Tibial nerve (tissue), 4 donors: ENCODE data around the gene PNPLA5. TPM values are rescaled to one million over a fixed set of nuclear protein-coding genes. Genes with fewer than 3 reads are reported as not detected.
"Not testable (repeated sequence)": the region's sequence is repeated elsewhere in the genome, so short reads cannot be mapped to it uniquely, and the experiment has no call there.

Source experiments
- DNase-seq, 2 donors: peaks; one replicate each; pipeline ENCODE4 v3.0.0-alpha.2; 2019; ENCODE audit warnings: low spot score in 2 of 2
- H3K27ac ChIP-seq, 4 donors: fragments of 200-600 bp; sonication (generic) in 3 of 4; one replicate each; pipeline ENCODE4 v1.5.1; 2017 to 2019; ENCODE audit warnings: mild to moderate bottlenecking in 1 of 4
- H3K27me3 ChIP-seq, 2 donors: fragments of 200-600 bp; sonication (generic) in 1 of 2; one replicate each; pipeline versions ENCODE4 v1.5.1 to v1.6.0; 2017 to 2019
- H3K36me3 ChIP-seq, 3 donors: fragments of 200-600 bp; sonication (generic); one replicate each; pipeline ENCODE4 v1.5.1; 2018 to 2019
- H3K4me1 ChIP-seq, 4 donors: fragments of 200-600 bp; sonication (generic) in 3 of 4; one replicate each; pipeline ENCODE4 v1.5.1; 2017 to 2019
- H3K4me3 ChIP-seq, 4 donors: fragments of 200-600 bp; sonication (generic) in 3 of 4; one replicate each; pipeline ENCODE4 v1.5.1; 2017 to 2019; ENCODE audit warnings: mild to moderate bottlenecking in 1 of 4, moderate library complexity in 1 of 4
- H3K9me3 ChIP-seq, 4 donors: fragments of 200-600 bp; sonication (generic) in 3 of 4; one replicate each; pipeline ENCODE4 v1.5.1; 2017 to 2019
- EP300 ChIP-seq, 2 donors: sonication (generic); formaldehyde crosslinking; IDR thresholded peaks; one replicate each; pipeline ENCODE4 v1.6.1; 2017; ENCODE audit warnings: antibody characterized with exemption in 2 of 2, mild to moderate bottlenecking in 1 of 2
- POLR2A ChIP-seq, 2 donors: fragments of 450-650 bp; IDR thresholded peaks; one replicate each; pipeline ENCODE4 v1.6.1; 2017; ENCODE audit warnings: antibody characterized with exemption in 2 of 2, mild to moderate bottlenecking in 2 of 2, moderate library complexity in 2 of 2
- WGBS, 2 donors: methylation state at CpG; one replicate each; pipeline ENCODE4 v1.1.5; 2018; 5-methylcytosine and 5-hydroxymethylcytosine counted together
- total RNA-seq, 4 donors: library from RNA; depleted of rRNA; stranded (reverse); fragments of >200 nt; gene quantifications; one replicate each; pipeline ENCODE4 v1.1.0, GENCODE V29; 2016
- TF ChIP-seq, protein P1 (sequence below), 5 experiments: fragments of 200-600 bp in 3 of 5; fragments of 450-650 bp in 2 of 5; sonication (generic) in 3 of 5; IDR thresholded peaks; one replicate each; pipeline ENCODE4 v1.5.1; 2016 to 2019; ENCODE audit warnings: antibody characterized with exemption in 5 of 5, mild to moderate bottlenecking in 3 of 5, moderate library complexity in 2 of 5

The PNPLA5 gene
- total RNA-seq, 4 donors from 2014 or later = not detected

DNA sequence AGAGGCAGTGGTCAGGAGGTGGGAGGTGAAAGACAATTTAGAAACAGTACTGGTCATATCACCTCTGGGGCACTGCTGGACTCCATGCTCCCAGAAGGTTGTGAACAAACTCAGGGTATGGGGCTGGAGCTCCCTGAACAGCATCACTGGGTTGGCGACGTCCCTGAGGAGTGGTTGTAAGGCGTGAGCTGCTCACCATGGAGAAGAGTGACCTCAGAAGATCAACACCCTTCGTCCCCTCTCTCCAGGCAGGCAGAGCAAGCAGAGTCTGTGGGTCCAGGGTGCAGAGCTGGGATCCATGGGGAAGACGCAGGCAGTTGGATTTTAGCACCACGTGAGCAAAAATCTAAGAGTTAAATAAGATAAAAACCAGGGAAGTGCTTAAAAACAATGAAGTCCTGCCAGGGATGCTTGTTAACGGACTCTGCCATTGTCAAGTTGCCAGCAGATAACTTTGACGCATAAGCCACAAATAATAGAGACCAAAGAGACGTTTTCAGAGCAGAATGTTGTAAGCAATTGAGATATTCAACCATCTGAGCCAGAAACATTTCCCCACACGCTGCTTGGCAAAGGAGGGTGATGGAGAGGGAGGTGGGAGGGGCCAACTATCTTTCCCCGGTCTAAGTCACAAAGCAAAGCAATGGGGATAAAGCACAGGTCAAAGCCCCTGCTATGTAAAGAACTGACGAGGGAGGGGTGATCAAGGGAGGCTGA is 13.6 kb downstream of the PNPLA5 start:
- no peak for DNase-seq
- Histone ChIP-seq H3K27me3 (no peaks in the 10 kb centered on the region), H3K9me3 (no peaks in the 10 kb centered on the region), H3K4me3 (no peak overlapping the region), H3K4me1 (no peaks in the 10 kb centered on the region), H3K36me3 (no peaks in the 10 kb centered on the region), H3K27ac (no peak overlapping the region)
- TF ChIP-seq, protein P1, sequence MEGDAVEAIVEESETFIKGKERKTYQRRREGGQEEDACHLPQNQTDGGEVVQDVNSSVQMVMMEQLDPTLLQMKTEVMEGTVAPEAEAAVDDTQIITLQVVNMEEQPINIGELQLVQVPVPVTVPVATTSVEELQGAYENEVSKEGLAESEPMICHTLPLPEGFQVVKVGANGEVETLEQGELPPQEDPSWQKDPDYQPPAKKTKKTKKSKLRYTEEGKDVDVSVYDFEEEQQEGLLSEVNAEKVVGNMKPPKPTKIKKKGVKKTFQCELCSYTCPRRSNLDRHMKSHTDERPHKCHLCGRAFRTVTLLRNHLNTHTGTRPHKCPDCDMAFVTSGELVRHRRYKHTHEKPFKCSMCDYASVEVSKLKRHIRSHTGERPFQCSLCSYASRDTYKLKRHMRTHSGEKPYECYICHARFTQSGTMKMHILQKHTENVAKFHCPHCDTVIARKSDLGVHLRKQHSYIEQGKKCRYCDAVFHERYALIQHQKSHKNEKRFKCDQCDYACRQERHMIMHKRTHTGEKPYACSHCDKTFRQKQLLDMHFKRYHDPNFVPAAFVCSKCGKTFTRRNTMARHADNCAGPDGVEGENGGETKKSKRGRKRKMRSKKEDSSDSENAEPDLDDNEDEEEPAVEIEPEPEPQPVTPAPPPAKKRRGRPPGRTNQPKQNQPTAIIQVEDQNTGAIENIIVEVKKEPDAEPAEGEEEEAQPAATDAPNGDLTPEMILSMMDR (IDR thresholded peaks at IDR 0.05) = no peak
- TF ChIP-seq EP300 (IDR thresholded peaks at IDR 0.05) (no peak), POLR2A (IDR thresholded peaks at IDR 0.05) (no peak)
- 51 to 53% methylated on average over 12 of the region's 12 CpGs for WGBS, 2 donors

DNA sequence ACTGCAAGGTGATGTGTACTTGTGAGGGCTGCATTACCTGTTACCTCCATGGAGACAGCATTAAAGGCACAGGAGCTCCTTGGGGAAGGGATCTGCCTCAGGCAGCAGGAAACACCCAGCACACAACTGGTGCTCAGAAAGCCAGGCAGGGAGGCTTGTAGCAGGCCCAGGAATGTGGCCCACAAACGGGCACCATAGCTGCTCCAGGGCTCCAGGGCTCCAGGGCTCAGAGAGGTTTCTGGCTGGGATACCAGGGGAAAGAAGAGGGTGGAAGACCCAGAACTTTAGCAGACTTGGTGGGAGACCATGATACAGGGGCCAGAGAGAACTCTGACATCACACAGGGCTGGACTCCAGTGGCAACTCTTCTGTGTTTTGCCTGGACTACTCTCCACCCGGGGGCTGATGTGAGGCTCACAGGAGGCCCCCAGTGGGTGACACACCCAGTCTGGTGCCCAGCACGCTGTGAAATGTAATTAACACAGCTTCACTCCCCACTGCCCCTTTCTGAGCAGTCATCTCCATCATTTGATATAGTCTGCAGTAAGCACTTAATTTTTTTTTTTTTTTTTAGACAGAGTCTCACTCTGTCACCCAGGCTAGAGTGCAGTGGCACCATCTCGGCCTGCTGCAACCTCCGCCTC is 14.8 kb downstream of the PNPLA5 start:
- Histone ChIP-seq H3K4me3 (no peak overlapping the region), H3K9me3 (peaks cover 0 to under 1% (median 0%) of the 10 kb centered on the region in 4 donors), H3K27ac (no peak overlapping the region), H3K36me3 (no peaks in the 10 kb centered on the region), H3K4me1 (no peaks in the 10 kb centered on the region), H3K27me3 (no peaks in the 10 kb centered on the region)
- WGBS, 2 donors = 67 to 71% methylated on average over 5 of the region's 5 CpGs
- TF ChIP-seq POLR2A (IDR thresholded peaks at IDR 0.05) (no peak), EP300 (IDR thresholded peaks at IDR 0.05) (no peak)
- TF ChIP-seq, protein P1 (IDR thresholded peaks at IDR 0.05) = no peak
- no peak for DNase-seq

DNA sequence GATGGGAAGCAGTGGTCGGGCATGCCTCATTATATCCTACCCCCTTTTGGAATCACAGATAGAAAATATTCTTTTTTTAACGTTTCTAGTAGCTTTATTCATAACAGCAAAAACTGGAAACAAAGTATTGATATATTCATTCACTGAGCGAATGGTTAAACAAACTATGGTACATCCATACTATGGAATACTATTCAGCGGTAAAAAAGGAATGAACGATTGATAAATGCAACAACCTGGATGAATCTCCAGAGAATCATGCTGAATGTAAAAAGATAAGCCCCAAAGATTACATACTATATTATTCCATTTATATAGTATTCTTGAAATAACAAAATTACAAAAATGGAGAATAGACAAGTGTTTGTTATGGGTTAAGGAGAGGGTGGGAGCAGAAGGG is 22.0 kb downstream of the PNPLA5 start:
- no peak overlapping the region for H3K4me3 ChIP-seq
- no peaks in the 10 kb centered on the region for H3K4me1 ChIP-seq
- DNase-seq = no peak
- WGBS, 2 donors = 87 to 89% methylated on average over 5 of the region's 5 CpGs
- H3K9me3 ChIP-seq = peaks cover 0 to 27% (median 0%) of the 10 kb centered on the region in 4 donors
- H3K27ac ChIP-seq = no peak overlapping the region
- no peaks in the 10 kb centered on the region for H3K36me3 ChIP-seq
- peaks cover 0 to 8% of the 10 kb centered on the region in 2 donors for H3K27me3 ChIP-seq
- TF ChIP-seq POLR2A (IDR thresholded peaks at IDR 0.05) (no peak), EP300 (IDR thresholded peaks at IDR 0.05) (no peak)
- TF ChIP-seq, protein P1 (IDR thresholded peaks at IDR 0.05) = no peak

DNA sequence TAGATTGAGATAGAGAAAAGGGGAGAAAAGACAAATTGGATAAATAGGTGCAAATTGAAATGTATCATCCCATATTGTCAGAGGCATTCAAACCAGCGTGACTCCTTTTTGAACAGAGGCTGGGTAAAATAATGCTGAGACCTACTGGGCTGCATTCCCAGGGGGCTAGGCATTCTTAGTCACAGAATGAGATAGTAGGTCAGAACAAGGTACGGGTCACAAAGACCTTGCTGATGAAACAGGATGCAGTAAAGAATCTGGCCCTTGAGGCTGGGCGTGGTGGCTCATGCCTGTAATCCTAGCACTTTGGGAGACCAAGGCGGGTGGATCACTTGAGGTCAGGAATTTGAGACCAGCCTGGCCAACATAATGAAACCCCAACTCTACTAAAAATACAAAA is 22.8 kb downstream of the PNPLA5 start:
- H3K4me3 ChIP-seq, H3K27ac ChIP-seq, H3K36me3 ChIP-seq, DNase-seq, H3K4me1 ChIP-seq: not testable (repeated sequence)
- peaks cover 0 to 15% of the 10 kb centered on the region in 2 donors for H3K27me3 ChIP-seq
- WGBS, 2 donors = 75 to 80% methylated on average over 4 of the region's 4 CpGs
- H3K9me3 ChIP-seq = peaks cover 0 to 27% (median 0%) of the 10 kb centered on the region in 4 donors

DNA sequence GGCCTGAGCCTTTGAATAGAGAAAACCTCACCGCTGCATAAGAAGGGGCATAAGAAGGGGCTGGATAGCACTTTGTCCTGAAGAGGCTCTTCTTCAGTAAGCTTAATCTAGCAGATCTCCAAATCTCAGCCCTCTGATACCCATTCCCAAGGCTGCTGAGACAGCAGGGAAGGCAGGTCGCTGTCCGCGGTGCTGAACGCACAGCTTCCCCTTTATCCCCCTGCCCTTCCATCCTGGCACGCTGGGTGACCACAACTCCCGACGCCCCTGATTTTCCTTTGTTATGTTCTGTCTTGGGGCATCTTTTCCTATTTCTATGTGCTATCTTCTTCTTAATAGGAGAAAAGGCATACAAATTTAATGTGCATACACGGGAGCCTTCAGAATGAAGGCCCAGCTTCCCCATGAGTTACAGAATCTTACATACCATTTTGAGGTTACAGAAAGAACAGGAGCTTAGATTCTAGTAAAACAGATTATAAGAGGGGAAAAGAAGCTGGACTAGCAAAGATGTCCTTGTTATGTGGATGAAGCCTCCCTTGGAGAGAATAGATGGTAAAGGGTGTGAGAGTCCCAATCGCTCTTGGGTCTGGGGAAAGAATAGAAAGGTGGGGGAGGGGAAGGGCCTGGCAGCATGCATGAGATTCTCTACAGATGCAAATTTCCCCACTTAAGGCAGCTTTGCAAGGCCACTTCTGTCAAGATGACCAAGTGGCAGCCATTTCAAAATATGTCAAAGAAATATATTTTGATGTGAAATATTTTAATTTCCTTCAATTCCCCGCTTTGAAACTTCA is 23.8 kb downstream of the PNPLA5 start:
- Histone ChIP-seq H3K27ac (no peak overlapping the region), H3K9me3 (peaks cover 0 to 27% (median 0%) of the 10 kb centered on the region in 4 donors), H3K4me3 (no peak overlapping the region), H3K36me3 (no peaks in the 10 kb centered on the region), H3K4me1 (no peaks in the 10 kb centered on the region), H3K27me3 (peaks cover 0 to 25% of the 10 kb centered on the region in 2 donors)
- peak in 1 of 2 donors; percentile 41 for DNase-seq
- no peak for TF ChIP-seq EP300 (IDR thresholded peaks at IDR 0.05)
- TF ChIP-seq, protein P1 (IDR thresholded peaks at IDR 0.05) = no peak
- TF ChIP-seq POLR2A (IDR thresholded peaks at IDR 0.05) = no peak
- 3 to 7% methylated on average over 11 of the region's 11 CpGs for WGBS, 2 donors
